Endothelial cell of umbilical vein (primary cell): ENCODE measurements around the gene TMEM181. TPM values are rescaled to one million over a fixed set of nuclear protein-coding genes. Genes with fewer than 3 reads are reported as not detected.

Source experiments
- BruUV-seq: library from RNA; stranded (reverse); fragments of 400-500 nt; replicated peaks from 2 replicates; lab custom pipeline; 2021; lab: Mats Ljungman, UMichigan
- CTCF ChIA-PET: fragments of 300-600, 350-600 bp; sonication (Branson Sonifier 250); formaldehyde crosslinking; loops from one replicate; lab custom pipeline; 2021; ENCODE audit warnings: antibody characterized with exemption, inconsistent platforms; lab: Charles Lee
- POLR2A ChIA-PET: fragments of 300-600, 350-600 bp; sonication (Branson Sonifier 250); formaldehyde crosslinking; loops from one replicate; lab custom pipeline; 2021; ENCODE audit warnings: antibody characterized with exemption, inconsistent platforms; lab: Charles Lee
- DNase-seq: peaks from one replicate; pipeline ENCODE4 v3.0.0-alpha.2; 2011; ENCODE audit warnings: low read depth, low spot score
- FAIRE-seq: peaks from 2 replicates; lab custom pipeline; 2011; peaks lifted over from hg19 to GRCh38; lab: Jason Lieb, UNC
- H2AFZ ChIP-seq: 2 replicates; pipeline ENCODE4 v1.6.0; 2012; ENCODE audit warnings: low read depth, low read length, control low read depth, inconsistent platforms
- H3K27ac ChIP-seq: 2 replicates; pipeline ENCODE4 v1.5.1; 2011; ENCODE audit warnings: low read depth, mild to moderate bottlenecking, control low read depth, low read length, moderate library complexity; ENCODE audit not compliant: insufficient read depth
- H3K27me3 ChIP-seq, 2 experiments: 2 replicates each; pipeline versions ENCODE4 v1.6.0 to v1.6.1; 2011; ENCODE audit warnings: low read length in 2 of 2, mixed read lengths in 1 of 2; ENCODE audit not compliant: control insufficient read depth in 2 of 2, insufficient read depth in 2 of 2
- H3K36me3 ChIP-seq, 2 experiments: 2 replicates in 1 of 2; 3 replicates in 1 of 2; pipeline ENCODE4 v1.5.1; 2011; ENCODE audit warnings: low read length in 2 of 2, mild to moderate bottlenecking in 1 of 2, moderate library complexity in 1 of 2; ENCODE audit not compliant: control insufficient read depth in 2 of 2, insufficient read depth in 2 of 2; ENCODE audit errors: extremely low read depth in 1 of 2
- H3K4me1 ChIP-seq: 3 replicates; pipeline ENCODE4 v1.5.1; 2011; ENCODE audit warnings: mild to moderate bottlenecking, low read length; ENCODE audit not compliant: control insufficient read depth, insufficient read depth; ENCODE audit errors: extremely low read depth
- H3K4me2 ChIP-seq: 2 replicates; pipeline ENCODE4 v1.6.1; 2011; ENCODE audit warnings: low read length, control low read depth, mixed read lengths; ENCODE audit not compliant: insufficient read depth
- H3K4me3 ChIP-seq, 3 experiments: fragments of 200-600 bp in 1 of 3; sonication (generic), shearing (Covaris generic) in 1 of 3; replicated peaks in 1 of 3; 2 replicates each; pipeline ENCODE4 v1.5.1; 2011 to 2016; ENCODE audit warnings: control low read depth in 3 of 3, low read length in 3 of 3, mild to moderate bottlenecking in 2 of 3, inconsistent platforms in 1 of 3, low read depth in 1 of 3, moderate library complexity in 1 of 3; ENCODE audit not compliant: insufficient read depth in 1 of 3
- H3K79me2 ChIP-seq: 2 replicates; pipeline ENCODE4 v1.6.0; 2012; ENCODE audit warnings: low read length, inconsistent platforms; ENCODE audit not compliant: control insufficient read depth, insufficient read depth
- H3K9ac ChIP-seq: replicated peaks from 2 replicates; pipeline ENCODE3; 2011; ENCODE audit warnings: low read length, control low read depth; ENCODE audit not compliant: insufficient read depth; ENCODE audit errors: extremely low read depth
- H3K9me1 ChIP-seq: replicated peaks from 3 replicates; pipeline ENCODE4 v1.6.0; 2011; ENCODE audit warnings: mild to moderate bottlenecking, low read length; ENCODE audit not compliant: control insufficient read depth, insufficient read depth; ENCODE audit errors: extremely low read depth
- H3K9me3 ChIP-seq: replicated peaks from 2 replicates; pipeline ENCODE4 v1.5.1; 2012; ENCODE audit warnings: low read length, inconsistent platforms; ENCODE audit not compliant: control insufficient read depth, insufficient read depth
- H4K20me1 ChIP-seq: replicated peaks from 2 replicates; pipeline ENCODE3; 2011; ENCODE audit warnings: mild to moderate bottlenecking, low read length; ENCODE audit not compliant: control insufficient read depth, insufficient read depth; ENCODE audit errors: extremely low read depth
- CTCF ChIP-seq, 2 donors: IDR thresholded peaks; 1 replicate in 1 of 2; 2 replicates in 1 of 2; pipeline ENCODE4 v1.5.1; 2011; ENCODE audit warnings: low read length in 2 of 2, mild to moderate bottlenecking in 2 of 2, moderate library complexity in 2 of 2, control low read depth in 1 of 2, inconsistent platforms in 1 of 2, low read depth in 1 of 2; ENCODE audit not compliant: insufficient read depth in 1 of 2; ENCODE audit errors: extremely low read depth in 1 of 2
- JUN ChIP-seq: IDR thresholded peaks from 2 replicates; pipeline ENCODE4 v1.6.1; 2011; ENCODE audit warnings: borderline replicate concordance, low read depth; ENCODE audit not compliant: insufficient read length, insufficient read depth
- MAX ChIP-seq: IDR thresholded peaks from 2 replicates; pipeline ENCODE4 v1.6.1; 2011; ENCODE audit not compliant: insufficient read depth, insufficient read length
- MYC ChIP-seq: IDR thresholded peaks from one replicate; pipeline ENCODE4 v1.6.1; 2011; ENCODE audit warnings: mild to moderate bottlenecking, low read depth, low read length
- POLR2A ChIP-seq: IDR thresholded peaks from 2 replicates; pipeline ENCODE4 v1.6.1; 2012; ENCODE audit warnings: low read depth, mild to moderate bottlenecking, control low read depth, low read length
- dilution Hi-C: fragments of 300-500 bp; cut with MboI; formaldehyde crosslinking; loops from one replicate; pipeline ENCODE4 v1.15.0; 2019; ENCODE audit warnings: low sequenced_read_pairs; ENCODE audit not compliant: extremely low pct_ligation_motif_present
- intact Hi-C: fragments of 100-400 bp; cut with micrococcal nuclease; formaldehyde crosslinking; loops from one replicate; pipeline ENCODE4 v1.10.0; 2022
- polyA plus RNA-seq, 4 experiments: library from polyadenylated mRNA; depleted of rRNA in 3 of 4; stranded (reverse) in 3 of 4; unstranded in 1 of 4; fragments of >200 nt; gene quantifications; 2 replicates each; pipeline versions ENCODE4 v1.2.1 to v1.2.3, GENCODE V29; 2011 to 2012; ENCODE audit warnings: missing spikeins in 1 of 4
- total RNA-seq: library from RNA; stranded (reverse); gene quantifications from 2 replicates; pipeline ENCODE4 v1.2.3, GENCODE V29; 2021

TMEM181 gene
- total and polyA plus RNA-seq, 2 donors (not counting 3 experiments of a cell fraction or from before 2014, with no cell fraction given): 21.7 to 33.5 TPM

DNA sequence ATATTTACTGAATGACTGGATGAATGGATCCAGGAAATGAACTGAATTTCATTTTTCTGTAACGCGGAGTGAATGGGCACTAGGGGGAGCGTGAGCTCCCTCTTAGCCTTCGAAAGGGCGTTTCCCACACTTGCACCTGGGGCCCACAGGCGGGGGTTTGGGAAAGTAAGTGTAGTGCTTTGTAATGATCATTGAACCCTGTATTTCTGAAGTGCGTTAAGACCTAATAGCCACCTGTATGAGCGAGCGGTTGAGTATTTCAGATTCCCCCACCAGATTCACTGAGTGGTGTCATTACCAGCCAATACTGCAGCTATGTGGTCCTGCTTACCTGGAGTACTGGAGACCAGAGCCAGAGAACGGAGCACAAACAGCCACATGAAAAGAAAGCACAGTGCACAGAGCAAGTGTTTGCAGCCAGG lies 100.5 kb downstream of the TMEM181 start:
- TF ChIP-seq CTCF (IDR thresholded peaks at IDR 0.05; ENCODE audit: extremely low read depth in 1 of 2, insufficient read depth in 1 of 2, low read depth in 1 of 2, low read length in 2 of 2) (peak; percentile 44 to 64), JUN (no peak), POLR2A (no peak), MAX (no peak)
- ChIA-PET POLR2A (no interaction called here), CTCF (interaction anchor here (0.9 to 6.6 kb wide), 15 partner anchors 11 to 474 kb away, joined by 3 to 77 read pairs (median 6); partner anchors contain the start of genes DYNLT1 and SYTL3)
- H3K4me3 ChIP-seq: no peak overlapping the region
- no peak overlapping the region for H3K27ac ChIP-seq
- no peaks in the 10 kb centered on the region for H3K9me3 ChIP-seq
- no peaks in the 10 kb centered on the region for H3K36me3 ChIP-seq
- H3K79me2 ChIP-seq: no peaks in the 10 kb centered on the region
- H3K9ac ChIP-seq: no peak overlapping the region
- intact Hi-C loops (loop anchor here (1.0 kb wide), 1 partner anchor 31 kb away; no protein-coding TSS in a partner anchor), dilution Hi-C loops (no loop called here)
- no peak overlapping the region for H2AFZ ChIP-seq
- no TSS peak for BruUV-seq
- H3K9me1 ChIP-seq: no peaks in the 10 kb centered on the region
- H3K4me1 ChIP-seq: no peaks in the 10 kb centered on the region
- H3K27me3 ChIP-seq: peaks cover 11 to 14% of the 10 kb centered on the region in 2 experiments
- FAIRE-seq: no peak
- no peak overlapping the region for H3K4me2 ChIP-seq
- no peaks in the 10 kb centered on the region for H4K20me1 ChIP-seq
- no peak for DNase-seq

DNA sequence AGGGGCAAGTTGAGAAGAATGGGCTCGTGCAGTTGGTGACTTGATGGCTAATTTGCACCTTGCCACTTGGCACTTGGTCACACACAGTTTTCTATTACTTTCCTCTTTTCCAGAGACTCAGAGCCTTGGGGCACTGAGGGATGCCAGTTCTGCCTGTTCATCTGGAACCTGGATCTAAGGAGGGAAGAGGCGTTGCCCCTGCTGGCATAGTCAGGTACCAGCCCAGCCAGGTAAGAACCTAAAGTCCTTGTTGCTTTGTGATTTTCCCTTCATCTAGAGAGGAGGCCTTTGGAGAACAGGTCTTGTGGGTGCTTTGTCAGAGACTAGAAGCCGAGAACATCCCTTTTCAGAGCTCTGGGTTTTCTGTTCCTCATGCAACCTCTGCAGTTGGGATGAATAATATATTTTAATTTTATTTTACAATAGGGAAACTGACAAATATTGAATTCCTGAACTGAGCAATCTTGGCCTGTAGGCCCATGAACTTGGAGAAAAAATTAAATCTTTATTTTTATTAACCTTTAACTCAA lies 101.3 kb downstream of the TMEM181 start:
- no peak overlapping the region for H3K4me2 ChIP-seq
- intact Hi-C loops (no loop called here), dilution Hi-C loops (no loop called here)
- H3K4me1 ChIP-seq: no peaks in the 10 kb centered on the region
- H3K4me3 ChIP-seq: no peak overlapping the region
- TF ChIP-seq JUN (no peak), POLR2A (no peak), CTCF (IDR thresholded peaks at IDR 0.05; ENCODE audit: extremely low read depth in 1 of 2, insufficient read depth in 1 of 2, low read depth in 1 of 2, low read length in 2 of 2) (no peak), MYC (no peak)
- H4K20me1 ChIP-seq: no peaks in the 10 kb centered on the region
- H3K9me3 ChIP-seq: no peaks in the 10 kb centered on the region
- H3K36me3 ChIP-seq: no peaks in the 10 kb centered on the region
- DNase-seq (no peak), FAIRE-seq (no peak)
- CTCF ChIA-PET: interaction anchor here (1.4 to 6.6 kb wide), 7 partner anchors 10 to 447 kb away, joined by 3 to 77 read pairs (median 11); partner anchors contain the start of gene DYNLT1
- H3K27ac ChIP-seq: no peak overlapping the region
- BruUV-seq: no TSS peak
- H2AFZ ChIP-seq: no peak overlapping the region
- no peak overlapping the region for H3K9ac ChIP-seq
- POLR2A ChIA-PET: no interaction called here
- no peaks in the 10 kb centered on the region for H3K79me2 ChIP-seq
- no peaks in the 10 kb centered on the region for H3K9me1 ChIP-seq
- peaks cover 11 to 16% of the 10 kb centered on the region in 2 experiments for H3K27me3 ChIP-seq
